DMS153 treated with DMSO at 0.1 percent for 48 hours (cell line): ENCODE measurements around the gene PTPRM.

Experiments used
- DNase-seq: peaks from one replicate; lab custom pipeline; 2025; ENCODE audit not compliant: unreplicated experiment; lab: John Stamatoyannopoulos, UW

The PTPRM gene

DNA sequence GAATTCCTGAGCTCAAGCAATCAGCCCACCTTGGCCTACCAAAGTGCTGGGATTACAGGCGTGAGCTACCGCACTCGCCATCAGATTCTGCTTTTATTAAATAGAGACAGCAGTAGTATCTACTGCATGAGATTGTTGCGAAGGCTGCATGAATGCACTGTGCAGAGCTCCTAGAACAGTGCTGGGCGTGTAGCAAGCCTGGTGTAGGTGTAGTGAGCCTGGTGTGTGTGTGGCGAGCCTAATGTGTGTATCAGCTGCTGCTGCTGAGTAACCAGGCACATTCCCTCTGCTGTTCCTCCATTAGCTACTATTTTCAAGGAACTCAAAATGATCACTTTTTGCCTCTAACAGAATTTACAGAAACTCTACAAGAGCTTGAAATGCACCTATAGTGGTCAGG lies 57.6 kb downstream of the PTPRM start:
- no peak for DNase-seq

DNA sequence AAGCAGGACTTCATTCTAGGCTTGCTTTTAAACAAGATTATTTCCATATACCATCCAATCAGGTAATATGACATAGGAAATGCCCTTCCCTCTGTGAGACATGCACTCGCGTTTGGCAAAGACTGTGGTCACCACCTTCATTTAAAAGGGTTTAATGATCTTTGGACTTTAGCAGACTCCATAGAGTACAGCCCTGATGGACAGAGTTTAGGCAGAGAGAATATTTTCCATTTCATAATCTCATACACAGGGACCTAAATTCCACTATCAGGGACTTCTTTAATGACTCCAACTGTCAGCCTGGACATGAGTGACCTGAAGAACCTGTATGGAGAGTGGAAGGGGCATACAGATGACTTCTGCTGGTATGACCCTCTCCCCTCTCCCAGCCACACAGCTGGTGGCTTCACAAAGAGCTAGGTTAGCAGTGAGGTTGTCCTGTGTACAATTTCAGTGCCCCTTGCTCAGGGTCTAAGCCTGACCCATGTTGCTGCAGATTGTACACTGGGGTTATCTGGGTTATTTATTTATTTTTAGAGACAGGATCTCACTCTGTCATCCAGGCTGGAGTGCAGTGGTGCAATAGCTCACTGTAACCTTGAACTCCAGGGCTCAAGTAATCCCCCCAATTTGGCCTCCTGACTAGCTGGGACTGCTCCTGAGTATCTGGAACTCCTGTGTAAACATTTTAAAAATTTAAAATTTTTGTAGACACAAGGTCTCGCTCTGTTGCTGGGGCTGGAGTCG lies 59.2 kb downstream of the PTPRM start:
- no peak for DNase-seq

DNA sequence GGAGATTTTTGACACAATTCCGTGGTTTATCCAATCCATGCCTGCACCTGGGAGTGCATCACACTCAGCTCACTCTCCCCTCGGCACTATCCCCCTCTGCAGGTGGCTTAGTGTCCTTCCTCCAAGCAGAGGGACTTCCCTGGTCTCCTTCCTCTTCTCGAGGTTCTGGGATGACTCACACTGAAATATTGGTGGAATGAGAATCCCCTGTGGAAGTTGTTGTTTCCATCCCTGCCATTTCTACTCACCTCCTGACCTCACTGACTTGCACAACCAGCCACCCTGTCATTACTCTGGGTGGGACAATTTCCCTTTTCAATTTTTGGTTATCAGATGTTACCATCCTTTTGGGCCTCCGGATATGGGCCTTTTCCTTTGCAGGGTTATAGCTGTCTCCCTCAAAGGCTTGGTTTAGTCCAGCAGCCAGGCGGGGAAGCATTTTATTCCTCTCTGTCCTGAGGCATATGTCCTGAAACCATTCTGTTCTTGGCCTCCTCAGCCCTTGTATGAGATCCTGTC lies 59.9 kb downstream of the PTPRM start:
- no peak for DNase-seq

DNA sequence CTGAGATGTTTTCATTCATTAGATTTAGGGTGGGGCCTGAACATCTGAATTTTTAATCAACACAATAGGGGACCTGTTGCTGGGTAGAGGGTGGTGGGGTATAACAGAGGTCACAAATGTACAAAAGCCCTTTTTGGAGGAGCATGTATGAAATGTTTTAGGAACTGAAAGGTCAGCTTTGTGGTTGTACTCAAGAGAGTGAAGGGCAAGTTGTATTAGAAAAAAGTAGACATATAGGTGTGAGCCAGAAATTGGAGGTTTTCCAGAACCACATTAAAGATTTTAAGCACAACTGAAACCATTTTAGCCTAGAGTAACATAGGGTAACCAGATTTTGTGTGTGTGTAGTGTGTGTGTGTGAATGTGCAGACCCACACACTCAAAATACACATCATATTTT lies 62.3 kb downstream of the PTPRM start:
- DNase-seq: no peak

DNA sequence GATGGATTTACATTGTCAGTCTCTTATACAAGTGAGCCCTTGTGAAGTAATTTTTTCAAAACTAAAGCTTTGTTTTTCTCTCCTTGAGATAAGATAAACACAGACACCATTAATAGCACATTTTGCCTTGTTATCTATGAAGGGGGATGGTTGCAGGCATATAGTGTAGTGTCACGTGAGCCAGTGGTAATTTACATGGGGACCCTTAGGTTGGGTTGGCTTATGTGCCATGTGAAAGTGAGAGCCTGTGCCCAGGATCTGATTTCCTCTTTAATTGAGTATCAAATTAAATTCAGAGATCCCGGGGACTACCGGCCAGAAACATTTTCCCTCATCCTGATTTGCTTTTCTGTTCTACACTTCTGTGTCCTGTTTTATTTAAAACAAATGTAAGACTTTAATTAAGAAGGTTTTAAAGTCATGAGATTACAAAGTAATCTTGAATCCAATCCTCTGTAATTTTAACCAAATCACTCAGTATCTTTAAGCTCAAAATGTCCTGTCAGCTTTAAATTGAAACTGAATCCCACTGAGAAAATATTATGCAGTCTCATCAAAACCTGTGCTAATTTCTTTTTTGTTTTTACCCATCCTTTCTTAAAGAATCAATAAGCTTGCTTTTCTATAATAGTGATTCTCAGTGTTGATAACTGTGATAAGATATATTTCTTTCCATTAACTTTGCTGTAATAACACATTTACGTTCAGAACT lies 63.8 kb downstream of the PTPRM start:
- no peak for DNase-seq

DNA sequence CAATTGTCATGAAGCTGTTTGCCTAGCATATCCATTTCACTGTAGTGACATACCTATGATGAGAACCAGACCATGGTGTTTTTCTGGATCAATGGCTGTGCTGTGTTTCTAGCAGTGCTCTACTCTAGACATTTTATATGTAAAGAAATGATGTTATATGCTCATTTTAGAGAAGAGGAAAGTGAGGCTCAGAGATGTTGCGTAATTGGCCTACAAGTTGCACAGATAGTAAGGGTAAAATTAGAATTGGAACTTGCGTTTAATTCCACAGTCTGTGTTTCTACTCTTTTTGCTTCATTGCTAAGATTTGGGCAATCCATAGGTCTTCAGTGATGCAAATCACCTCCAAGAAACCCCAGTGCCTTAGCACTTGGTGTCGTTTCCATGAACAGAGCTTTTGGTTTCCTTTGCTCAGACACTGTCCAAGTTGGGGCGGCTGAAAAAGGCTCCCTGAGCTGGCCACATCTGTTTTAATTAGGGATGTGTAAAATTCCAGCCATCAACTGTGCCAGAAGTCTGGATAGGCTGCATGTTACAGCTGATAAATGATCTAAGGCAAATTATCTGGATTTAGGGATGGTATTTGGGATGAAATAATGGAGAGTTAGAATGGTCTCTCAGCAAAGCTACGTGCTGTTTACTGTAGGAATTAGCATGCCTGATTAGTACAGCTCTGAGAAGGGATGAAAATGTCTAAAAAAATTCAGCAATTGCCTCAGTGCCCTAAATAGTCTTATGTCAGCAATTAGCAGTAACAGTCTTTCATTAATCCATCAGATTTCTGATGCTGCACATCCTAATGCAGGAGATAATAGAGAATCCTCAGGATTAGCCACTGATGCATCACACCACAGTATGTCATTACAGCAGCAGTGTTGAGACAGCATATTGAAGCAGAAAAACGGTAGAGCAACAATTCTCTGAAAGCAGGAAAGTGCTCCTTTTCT lies 65.3 kb downstream of the PTPRM start:
- no peak for DNase-seq

DNA sequence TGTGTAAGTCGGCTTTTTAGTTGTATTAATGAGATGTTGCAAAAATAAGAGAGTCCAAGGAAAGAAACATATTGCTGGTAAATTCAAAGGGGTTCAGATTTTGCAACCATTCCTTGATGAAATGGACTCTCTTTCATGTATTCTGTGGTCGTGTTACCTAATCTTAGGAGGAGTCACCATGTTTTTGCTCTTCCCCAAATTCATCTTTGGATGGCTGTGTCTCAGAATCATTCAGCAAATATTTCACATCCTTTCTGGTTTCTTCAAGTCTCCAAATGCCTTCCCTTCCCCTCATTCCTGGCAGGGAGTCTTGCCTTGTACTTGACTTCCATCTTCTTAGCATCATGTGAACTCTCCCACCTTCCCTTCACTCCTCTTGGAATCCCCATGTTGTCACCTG lies 66.1 kb downstream of the PTPRM start:
- no peak for DNase-seq

DNA sequence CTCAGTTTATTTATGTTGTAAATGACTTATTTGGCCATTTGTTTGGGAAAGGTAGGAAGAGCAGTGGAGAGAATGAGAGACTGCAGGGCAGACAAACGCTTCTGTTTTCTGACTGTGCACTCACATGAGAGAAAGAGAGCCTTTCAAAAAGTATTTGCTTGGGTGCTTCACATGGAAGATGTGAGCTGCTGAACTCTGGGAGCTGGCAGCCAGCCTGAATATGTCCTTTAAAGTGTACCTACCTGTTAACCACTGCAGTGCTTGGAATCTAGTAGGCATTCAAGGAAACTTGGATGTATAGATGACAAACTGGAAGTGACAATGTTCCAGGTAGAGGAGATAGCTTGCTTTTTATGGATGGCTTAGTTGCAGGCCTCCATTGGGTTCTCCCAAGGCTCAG lies 68.8 kb downstream of the PTPRM start:
- DNase-seq: no peak

DNA sequence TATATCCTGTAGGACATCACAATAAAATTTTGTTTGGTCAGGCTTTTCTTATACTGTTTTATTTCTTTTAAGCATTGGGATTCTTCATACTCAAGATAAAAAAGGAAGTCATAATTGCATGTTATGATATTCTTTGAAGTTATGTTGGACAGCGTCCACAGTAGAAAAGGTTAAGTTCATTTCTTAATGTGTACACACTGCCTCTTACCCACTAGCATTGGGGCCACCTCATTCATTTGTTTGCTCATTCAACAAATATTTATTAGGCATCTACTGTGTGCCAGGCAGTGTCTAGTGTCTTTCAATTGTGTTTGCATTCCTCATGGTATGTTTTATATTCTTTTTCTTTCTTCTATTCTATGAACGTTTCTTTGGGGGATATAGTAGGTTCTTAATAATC lies 70.2 kb downstream of the PTPRM start:
- DNase-seq: no peak

DNA sequence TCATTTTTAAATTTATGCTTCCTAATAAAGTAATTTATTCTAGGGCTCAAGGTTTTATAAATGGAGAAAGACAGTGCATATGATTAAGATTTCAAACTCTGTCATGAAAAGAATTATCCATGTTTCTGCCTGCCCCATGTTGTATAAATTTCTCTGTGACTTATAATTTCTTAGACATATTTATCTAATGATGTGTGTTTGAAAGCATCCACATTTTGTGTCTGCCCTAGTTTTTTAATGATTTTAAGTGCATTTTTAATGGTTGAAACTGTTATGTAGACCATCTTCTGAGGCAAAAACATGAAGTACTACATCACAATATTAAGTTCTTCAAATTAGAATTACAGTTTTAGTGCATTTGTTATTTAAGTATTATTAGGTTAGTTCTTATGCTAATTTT lies 71.2 kb downstream of the PTPRM start:
- no peak for DNase-seq

DNA sequence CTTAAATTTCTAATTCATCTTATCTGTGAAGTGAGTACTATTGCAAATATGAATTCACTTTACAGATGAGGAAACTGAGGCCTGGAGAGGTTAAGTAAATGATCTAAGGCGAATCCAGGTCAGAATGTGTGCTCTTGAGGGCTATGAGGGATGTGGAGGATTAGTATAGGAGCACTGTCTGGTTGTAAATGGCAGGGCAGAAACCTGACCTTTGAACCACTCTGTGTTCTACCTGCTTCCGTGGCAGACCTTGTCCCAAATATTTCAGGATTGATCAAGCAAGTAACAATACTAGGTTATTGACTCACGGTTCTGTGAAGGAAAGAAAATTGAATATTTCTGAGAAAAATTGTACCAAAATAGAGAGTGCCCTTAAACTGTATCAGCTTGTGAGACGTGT lies 74.7 kb downstream of the PTPRM start:
- no peak for DNase-seq

DNA sequence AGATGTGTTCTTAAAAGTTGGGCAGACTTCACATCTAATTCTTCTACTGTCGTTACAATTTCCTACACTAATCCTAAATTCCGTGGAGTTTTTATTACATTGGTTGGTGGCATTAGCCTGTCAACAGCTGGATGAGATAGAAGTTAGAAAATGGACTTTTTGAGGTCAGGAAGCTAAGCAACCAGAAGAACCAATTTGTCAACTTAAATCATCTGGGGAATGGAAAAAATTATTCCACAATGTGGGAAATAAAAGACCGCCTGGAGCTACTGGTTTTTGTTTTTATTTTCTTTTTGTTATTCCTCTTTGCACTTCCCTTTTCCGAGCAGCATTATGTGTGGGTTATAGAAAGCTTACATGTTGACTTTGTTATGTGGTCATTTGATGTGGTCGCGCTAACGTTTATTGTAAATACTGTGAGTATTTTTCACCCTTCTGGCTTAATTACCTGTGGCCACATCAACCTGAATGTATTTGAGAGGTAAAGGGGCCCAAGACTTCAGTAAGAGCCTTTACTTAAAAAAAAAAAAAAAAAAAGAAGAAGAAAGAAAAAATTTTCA lies 75.3 kb downstream of the PTPRM start:
- DNase-seq: no peak

DNA sequence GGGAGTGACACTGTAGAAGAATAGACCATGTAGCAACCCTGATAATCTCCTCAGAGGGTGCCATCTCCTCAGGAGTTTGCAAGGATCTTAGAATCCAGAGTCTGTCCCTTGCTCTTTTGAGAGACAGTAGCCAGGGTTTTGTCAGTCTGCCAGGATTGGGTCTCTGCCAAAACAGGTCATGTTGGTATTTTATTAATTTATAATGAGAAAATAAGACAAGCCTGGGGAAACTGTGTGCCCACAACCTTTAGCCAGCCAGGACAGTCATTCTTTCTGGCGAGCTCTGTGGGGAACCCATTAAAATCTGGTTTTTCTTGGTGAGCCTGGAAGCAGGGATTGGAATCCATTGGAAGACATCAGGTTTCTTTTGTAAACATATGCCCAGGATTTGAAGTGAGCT lies 78.6 kb downstream of the PTPRM start:
- DNase-seq: no peak

DNA sequence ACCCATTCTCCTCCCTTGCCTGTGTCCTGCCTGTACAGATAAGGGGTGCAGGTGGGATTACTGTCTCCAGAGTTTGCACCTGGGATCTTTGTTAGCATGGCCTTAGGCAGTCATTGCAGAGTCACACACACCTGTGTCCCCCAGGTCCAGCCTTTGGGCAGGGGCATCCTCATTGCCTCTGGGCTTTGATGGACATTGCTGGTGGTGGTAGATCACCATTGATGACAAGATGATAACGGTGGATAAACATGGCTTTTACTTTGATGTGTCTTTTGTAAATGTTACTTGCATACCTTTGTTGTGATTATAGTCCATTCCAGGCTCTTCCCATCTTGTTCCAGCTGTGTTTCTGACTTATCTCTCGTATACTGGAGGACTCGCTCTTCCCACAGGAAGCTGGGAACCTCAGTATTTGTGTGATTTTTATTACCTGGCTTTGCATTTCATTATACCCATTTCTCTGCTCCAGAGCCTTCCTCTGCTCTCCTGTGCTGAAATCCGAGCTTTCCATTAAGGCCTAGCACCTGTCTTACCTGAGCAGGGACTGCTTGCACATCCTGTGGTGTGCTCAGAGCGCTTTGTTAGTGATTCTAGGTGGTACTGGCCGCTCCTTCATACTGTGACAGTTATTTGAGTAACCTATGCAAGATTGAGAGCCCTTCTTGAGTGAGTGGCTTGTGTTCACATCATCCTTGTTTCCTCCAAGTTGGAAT lies 79.2 kb downstream of the PTPRM start:
- no peak for DNase-seq

DNA sequence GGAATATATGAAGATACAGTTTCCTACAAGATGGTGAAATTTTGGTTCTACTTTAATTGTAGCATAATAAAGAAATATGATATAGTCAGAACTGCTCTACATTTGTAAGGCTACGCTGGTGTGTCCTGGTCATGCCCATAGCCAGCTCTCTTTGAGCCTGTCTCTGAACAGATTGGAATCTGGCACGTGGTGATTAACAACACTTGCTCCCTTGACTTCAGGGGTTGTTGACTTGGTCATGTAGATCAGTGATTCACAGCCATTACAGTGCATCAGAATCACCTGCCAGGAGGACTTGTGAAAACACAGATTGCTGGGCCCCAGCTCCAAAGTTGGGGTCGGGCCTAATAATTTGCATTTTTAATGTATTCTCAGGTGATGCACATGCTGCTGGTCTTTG lies 80.4 kb downstream of the PTPRM start:
- no peak for DNase-seq

DNA sequence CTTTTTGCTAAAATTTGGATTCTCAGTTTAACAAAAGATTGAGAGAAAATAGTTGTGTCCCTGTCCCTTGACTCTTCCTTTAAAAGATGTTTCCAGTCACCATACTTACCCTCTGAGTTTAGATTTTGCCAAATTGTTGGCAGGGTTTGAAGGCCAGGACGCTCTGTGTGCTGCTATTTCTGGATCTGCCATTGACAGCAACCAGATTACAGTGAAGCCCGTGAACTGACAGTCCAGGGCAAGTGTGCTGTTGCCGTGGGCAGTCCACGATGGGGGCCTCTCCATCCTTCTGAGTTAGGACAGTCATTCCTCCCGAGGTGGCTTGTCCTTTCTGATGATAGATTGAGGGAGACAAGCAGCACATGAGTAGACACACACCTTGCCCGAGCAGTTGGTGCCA lies 89.9 kb downstream of the PTPRM start:
- no peak for DNase-seq

DNA sequence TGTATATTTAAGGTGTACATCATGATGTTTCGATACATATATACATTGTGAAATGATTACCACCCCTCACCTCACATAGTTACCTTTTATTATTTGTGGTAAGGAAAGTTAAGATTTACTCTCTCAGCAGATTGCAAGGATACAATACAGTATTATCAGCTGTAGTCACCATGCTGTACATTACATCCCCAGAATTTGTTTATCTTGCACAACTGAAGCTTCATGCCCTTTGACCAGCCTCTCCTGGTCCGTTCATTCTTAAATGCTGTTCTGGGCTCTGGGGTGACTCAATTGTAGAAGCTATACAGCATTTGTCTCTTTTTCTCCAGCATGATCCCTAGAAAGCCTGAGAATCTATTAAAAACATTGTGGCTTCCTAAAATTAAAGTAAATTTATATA lies 90.8 kb downstream of the PTPRM start:
- DNase-seq: no peak

DNA sequence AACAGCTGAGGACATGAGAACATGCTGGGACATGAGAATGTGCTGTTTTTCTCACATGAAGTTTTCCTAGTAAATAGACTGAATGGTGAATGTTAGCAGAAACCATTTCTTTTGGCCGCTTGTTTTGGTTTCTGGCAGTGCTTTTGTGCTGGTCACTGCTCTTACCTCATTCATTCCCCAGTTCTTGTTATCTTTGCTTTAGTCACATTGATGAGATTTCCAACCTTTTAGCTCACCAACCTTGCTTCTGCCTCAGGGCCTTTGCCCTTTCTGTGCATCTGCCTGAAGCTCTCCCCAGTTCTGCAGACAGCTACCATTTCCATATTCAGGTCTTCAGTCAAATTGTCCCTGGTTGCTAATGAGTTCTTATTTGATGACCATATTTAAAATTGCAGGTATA lies 91.6 kb downstream of the PTPRM start:
- no peak for DNase-seq

DNA sequence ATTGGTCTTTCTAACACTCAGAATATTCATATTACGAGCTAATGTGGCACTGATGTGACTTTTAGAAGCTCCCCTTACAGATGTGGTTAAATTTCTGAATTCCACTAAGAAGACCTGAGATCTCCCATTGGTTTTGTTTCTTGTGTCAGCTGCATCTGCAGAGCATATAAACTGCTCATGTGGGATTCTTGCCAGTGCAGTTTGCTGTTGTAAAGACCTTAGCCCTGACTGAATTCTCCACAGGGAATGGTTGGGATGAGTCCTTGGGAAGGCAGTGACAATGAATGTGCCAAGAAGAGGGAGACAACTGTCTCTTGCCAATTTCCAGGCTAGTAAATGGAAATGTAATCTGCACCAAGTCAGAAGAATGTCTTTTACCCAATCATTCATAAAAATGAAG lies 94.1 kb downstream of the PTPRM start:
- no peak for DNase-seq

DNA sequence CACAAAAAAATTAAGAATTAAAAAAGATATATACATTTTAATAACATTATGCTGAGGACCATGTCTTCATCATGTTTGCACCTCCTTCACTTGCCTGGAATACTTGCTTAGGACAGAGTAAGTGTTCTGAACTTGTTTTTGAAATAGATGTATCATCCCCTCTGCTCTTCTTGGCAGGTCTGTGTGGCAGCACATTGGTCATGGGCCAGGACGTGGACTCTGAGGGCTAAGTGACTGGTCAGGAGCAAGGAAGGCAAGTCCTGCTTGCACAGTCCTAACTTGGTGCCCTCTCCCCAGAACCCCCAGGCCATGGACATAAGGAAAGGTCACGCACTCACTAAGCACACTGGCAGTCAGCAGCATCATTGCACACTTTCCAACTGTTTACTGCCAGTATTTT lies 95.8 kb downstream of the PTPRM start:
- no peak for DNase-seq
